Measurements from ENCODE around the gene PAQR5.
"Not testable (repeated sequence)": the region's sequence is repeated elsewhere in the genome, so short reads cannot be mapped to it uniquely, and the experiment has no call there.

Gene PAQR5

GRCh38 chr15:69288531-69289341, 10.0 kb upstream of the PAQR5 start:
- H3K4me1 Mint-ChIP-seq = no peaks in the 10 kb centered on the region
- no peaks in the 10 kb centered on the region for H3K36me3 Mint-ChIP-seq (ENCODE audit: low read depth)
- ATAC-seq (no peak), DNase-seq (no peak)
- no peaks in the 10 kb centered on the region for H3K27me3 Mint-ChIP-seq
- H3K27ac Mint-ChIP-seq = no peak overlapping the region
- no peaks in the 10 kb centered on the region for H3K9me3 Mint-ChIP-seq
- H3K4me3 Mint-ChIP-seq = no peak overlapping the region

GRCh38 chr15:69289342-69290146, 9.2 kb upstream of the PAQR5 start:
- no peak overlapping the region for H3K4me3 Mint-ChIP-seq
- no peaks in the 10 kb centered on the region for H3K36me3 Mint-ChIP-seq (ENCODE audit: low read depth)
- H3K4me1 Mint-ChIP-seq = no peaks in the 10 kb centered on the region
- ATAC-seq (no peak), DNase-seq (no peak)
- no peaks in the 10 kb centered on the region for H3K9me3 Mint-ChIP-seq
- H3K27me3 Mint-ChIP-seq = no peaks in the 10 kb centered on the region
- H3K27ac Mint-ChIP-seq = no peak overlapping the region

GRCh38 chr15:69290346-69291164, 8.2 kb upstream of the PAQR5 start:
- Mint-ChIP-seq H3K9me3 (no peaks in the 10 kb centered on the region), H3K36me3 (ENCODE audit: low read depth) (no peaks in the 10 kb centered on the region), H3K27me3 (peaks cover 3% of the 10 kb centered on the region), H3K27ac (no peak overlapping the region), H3K4me3 (no peak overlapping the region), H3K4me1 (no peaks in the 10 kb centered on the region)
- ATAC-seq (no peak), DNase-seq (no peak)

- not testable (repeated sequence) for H3K9me3 Mint-ChIP-seq; H3K4me3 Mint-ChIP-seq; H3K4me1 Mint-ChIP-seq; H3K27me3 Mint-ChIP-seq; ATAC-seq; DNase-seq; H3K36me3 Mint-ChIP-seq (ENCODE audit: low read depth); H3K27ac Mint-ChIP-seq
Observed at GRCh38 chr15:69291651-69292050, 7.1 kb upstream of the PAQR5 start.

GRCh38 chr15:69292826-69293420, 5.8 kb upstream of the PAQR5 start:
- H3K4me1 Mint-ChIP-seq = no peaks in the 10 kb centered on the region
- no peak overlapping the region for H3K4me3 Mint-ChIP-seq
- no peak for ATAC-seq
- no peaks in the 10 kb centered on the region for H3K9me3 Mint-ChIP-seq
- no peaks in the 10 kb centered on the region for H3K36me3 Mint-ChIP-seq (ENCODE audit: low read depth)
- peaks cover 18% of the 10 kb centered on the region for H3K27me3 Mint-ChIP-seq
- no peak for DNase-seq
- no peak overlapping the region for H3K27ac Mint-ChIP-seq

- Mint-ChIP-seq H3K36me3 (ENCODE audit: low read depth) (no peaks in the 10 kb centered on the region), H3K9me3 (no peaks in the 10 kb centered on the region), H3K4me3 (no peak overlapping the region), H3K27ac (no peak overlapping the region), H3K4me1 (no peaks in the 10 kb centered on the region), H3K27me3 (peaks cover 24% of the 10 kb centered on the region)
- no peak for ATAC-seq
- DNase-seq = no peak
Observed at GRCh38 chr15:69293741-69294615, 4.7 kb upstream of the PAQR5 start.

- ATAC-seq (no peak), DNase-seq (no peak)
- Mint-ChIP-seq H3K4me3 (no peak overlapping the region), H3K36me3 (ENCODE audit: low read depth) (no peaks in the 10 kb centered on the region), H3K9me3 (no peaks in the 10 kb centered on the region), H3K27me3 (peaks cover 45% of the 10 kb centered on the region), H3K27ac (no peak overlapping the region), H3K4me1 (peaks cover 2% of the 10 kb centered on the region)
Observed at GRCh38 chr15:69296606-69297005, 2.1 kb upstream of the PAQR5 start.

- no peak overlapping the region for H3K27ac Mint-ChIP-seq
- ATAC-seq (no peak), DNase-seq (no peak)
- H3K9me3 Mint-ChIP-seq = no peaks in the 10 kb centered on the region
- no peak overlapping the region for H3K4me3 Mint-ChIP-seq
- peaks cover 57% of the 10 kb centered on the region for H3K27me3 Mint-ChIP-seq
- H3K4me1 Mint-ChIP-seq = peaks cover 2% of the 10 kb centered on the region
- H3K36me3 Mint-ChIP-seq (ENCODE audit: low read depth) = no peaks in the 10 kb centered on the region
Observed at GRCh38 chr15:69297642-69298353, 914 bp upstream of the PAQR5 start.

- ATAC-seq = no peak
- peaks cover 2% of the 10 kb centered on the region for H3K4me1 Mint-ChIP-seq
- DNase-seq = no peak
- peak overlapping the region; percentile 54 for H3K4me3 Mint-ChIP-seq
- no peaks in the 10 kb centered on the region for H3K36me3 Mint-ChIP-seq (ENCODE audit: low read depth)
- H3K27ac Mint-ChIP-seq = no peak overlapping the region
- no peaks in the 10 kb centered on the region for H3K9me3 Mint-ChIP-seq
- peaks cover 58% of the 10 kb centered on the region for H3K27me3 Mint-ChIP-seq
Observed at GRCh38 chr15:69298354-69298696, 387 bp upstream of the PAQR5 start.

GRCh38 chr15:69299451-69299886, 757 bp downstream of the PAQR5 start:
- Mint-ChIP-seq H3K27me3 (peaks cover 59% of the 10 kb centered on the region), H3K9me3 (no peaks in the 10 kb centered on the region), H3K36me3 (ENCODE audit: low read depth) (no peaks in the 10 kb centered on the region), H3K4me3 (no peak overlapping the region), H3K4me1 (peaks cover 2% of the 10 kb centered on the region), H3K27ac (no peak overlapping the region)
- no peak for ATAC-seq
- DNase-seq = no peak

GRCh38 chr15:69299943-69300588, 1.4 kb downstream of the PAQR5 start:
- Mint-ChIP-seq H3K36me3 (ENCODE audit: low read depth) (no peaks in the 10 kb centered on the region), H3K4me1 (peaks cover 2% of the 10 kb centered on the region), H3K27me3 (peaks cover 61% of the 10 kb centered on the region), H3K4me3 (no peak overlapping the region), H3K9me3 (no peaks in the 10 kb centered on the region), H3K27ac (no peak overlapping the region)
- no peak for ATAC-seq
- no peak for DNase-seq

GRCh38 chr15:69301101-69301500, 2.4 kb downstream of the PAQR5 start:
- H3K9me3 Mint-ChIP-seq; H3K36me3 Mint-ChIP-seq (ENCODE audit: low read depth); ATAC-seq; H3K27ac Mint-ChIP-seq; H3K4me1 Mint-ChIP-seq; DNase-seq; H3K4me3 Mint-ChIP-seq: not testable (repeated sequence)
- peaks cover 62% of the 10 kb centered on the region for H3K27me3 Mint-ChIP-seq

GRCh38 chr15:69302087-69302486, 3.4 kb downstream of the PAQR5 start:
- peaks cover 57% of the 10 kb centered on the region for H3K27me3 Mint-ChIP-seq
- H3K4me3 Mint-ChIP-seq; H3K36me3 Mint-ChIP-seq (ENCODE audit: low read depth); H3K27ac Mint-ChIP-seq; H3K4me1 Mint-ChIP-seq; DNase-seq; H3K9me3 Mint-ChIP-seq; ATAC-seq: not testable (repeated sequence)

All from activated naive CD8-positive, alpha-beta T cell treated with anti-CD3 and anti-CD28 coated beads, Interleukin-2, amount 50 U/mL, for 24 hours (primary cell).